Stimulated activated CD4-positive, alpha-beta T cell treated with anti-CD3 and anti-CD28 coated beads, Interleukin-2, amount 100 ng/mL, for 24 hours (primary cell): ENCODE data around the gene C1GALT1C1.
A peak's percentile ranks its signal among the peaks of the same experiment; 100 is the strongest.
"Not testable (repeated sequence)": the region's sequence is repeated elsewhere in the genome, so short reads cannot be mapped to it uniquely, and the experiment has no call there.

Source experiments
- DNase-seq, 2 donors: peaks; one replicate each; pipeline ENCODE4 v3.0.0-alpha.2; 2020

C1GALT1C1 gene

DNA sequence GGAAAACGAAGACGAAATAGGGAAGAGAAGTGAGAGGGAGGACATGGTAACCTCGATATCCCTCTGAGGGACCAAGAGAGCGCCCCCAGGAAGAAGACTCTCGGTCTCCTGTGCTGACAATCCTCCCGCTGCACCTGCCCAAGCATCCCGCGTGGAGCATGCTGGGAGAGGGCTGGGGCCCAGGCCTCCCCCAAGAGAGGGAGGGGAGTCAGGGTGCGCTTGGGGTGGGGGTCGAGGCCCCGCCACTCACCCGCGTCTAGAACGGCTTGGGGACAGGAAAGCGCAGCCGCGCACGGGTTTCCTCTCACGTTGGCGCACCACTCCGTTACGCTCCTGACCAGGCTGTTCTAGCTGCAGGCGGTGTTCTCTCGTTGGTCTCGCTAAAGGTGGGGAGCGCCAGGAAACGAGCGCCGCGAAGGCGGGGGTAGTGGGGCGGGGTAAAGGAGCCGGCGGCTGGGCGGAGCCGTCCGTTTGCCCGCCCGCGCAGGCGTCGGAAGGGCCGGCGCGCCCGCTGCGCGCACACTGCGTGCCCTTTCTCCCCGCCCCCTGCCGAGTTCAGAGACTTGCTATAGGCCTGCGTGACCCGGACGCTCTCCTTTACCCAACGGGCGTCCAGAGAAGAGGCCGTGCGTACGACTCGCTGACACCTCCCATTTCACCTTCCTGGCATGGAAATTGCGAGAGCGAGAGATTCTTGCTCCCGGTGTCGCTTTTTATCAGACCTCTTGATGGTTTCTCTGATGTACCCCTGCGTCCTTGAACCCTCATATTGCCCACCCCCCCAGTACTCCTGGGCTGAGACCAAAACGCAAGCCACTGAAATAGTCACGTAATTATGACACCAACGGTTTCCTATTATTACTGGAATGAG is at the start of gene C1GALT1C1:
Gene C1GALT1C1, minus strand, starts transcription at position 388 of the 871 bp plus-strand sequence. CDS start 2,888 bp downstream, outside the sequence.
- DNase-seq = peak; percentile 88 to 89

DNA sequence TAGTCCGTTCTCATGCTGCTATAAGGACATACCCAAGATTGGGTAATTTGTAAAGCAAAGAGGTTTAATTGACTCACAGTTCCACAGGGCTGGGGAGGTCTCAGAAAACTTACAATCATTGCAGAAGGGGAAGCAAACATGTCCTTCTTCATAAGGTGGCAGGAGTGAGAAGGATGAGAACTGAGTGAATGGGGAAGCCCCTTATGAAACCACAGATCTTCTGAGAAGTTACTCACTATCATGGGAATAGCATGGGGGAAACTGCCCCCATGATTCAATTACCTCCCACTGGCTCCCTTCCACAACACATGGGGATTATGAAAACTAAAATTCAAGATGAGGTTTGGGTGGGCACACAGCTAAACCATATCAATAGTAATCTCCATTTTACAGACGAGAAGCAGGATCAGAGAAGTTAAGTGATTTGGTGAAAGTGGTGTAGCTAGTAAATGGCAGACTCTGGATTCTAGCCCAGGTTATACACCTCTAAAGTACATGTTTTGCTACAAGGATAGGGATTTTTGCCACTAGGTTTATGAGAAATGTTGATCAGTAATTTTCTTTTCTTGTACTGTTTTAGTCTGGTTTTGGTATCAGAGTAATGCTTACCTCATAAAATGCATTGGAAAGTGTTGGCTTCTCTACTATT is 47.3 kb upstream of the C1GALT1C1 start:
- DNase-seq = no peak

DNA sequence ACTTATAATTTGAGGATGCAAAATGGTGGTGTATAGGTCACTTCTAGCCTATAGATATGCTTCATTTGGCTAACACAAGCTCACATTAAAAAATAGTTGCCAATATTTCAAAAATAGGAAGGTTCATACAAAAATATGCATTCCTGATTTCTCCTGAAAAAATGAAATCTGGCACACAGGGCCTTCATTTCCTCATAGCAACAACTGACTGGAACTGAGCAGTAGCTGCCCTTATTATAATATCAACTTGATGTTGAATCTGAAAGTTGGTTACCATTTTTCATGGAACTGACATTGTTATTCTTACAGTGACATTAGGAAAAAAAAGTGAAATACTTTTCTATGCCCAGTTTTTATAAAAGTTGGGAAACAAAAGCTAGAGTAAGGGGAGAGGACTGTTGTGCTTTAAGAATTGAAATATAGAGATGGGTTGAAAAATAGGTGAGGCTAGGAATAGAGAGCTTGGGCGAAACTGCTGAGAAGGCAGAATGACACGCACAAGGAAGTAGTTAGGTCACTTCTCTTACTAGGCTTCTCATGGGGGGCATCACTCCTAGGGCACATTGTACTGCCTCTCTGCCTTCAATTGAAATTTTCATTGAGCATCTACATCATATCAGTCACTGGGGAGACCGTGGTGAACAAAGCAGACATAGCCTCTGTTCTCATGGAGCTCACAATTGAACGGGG is 43.1 kb upstream of the C1GALT1C1 start:
- no peak for DNase-seq

DNA sequence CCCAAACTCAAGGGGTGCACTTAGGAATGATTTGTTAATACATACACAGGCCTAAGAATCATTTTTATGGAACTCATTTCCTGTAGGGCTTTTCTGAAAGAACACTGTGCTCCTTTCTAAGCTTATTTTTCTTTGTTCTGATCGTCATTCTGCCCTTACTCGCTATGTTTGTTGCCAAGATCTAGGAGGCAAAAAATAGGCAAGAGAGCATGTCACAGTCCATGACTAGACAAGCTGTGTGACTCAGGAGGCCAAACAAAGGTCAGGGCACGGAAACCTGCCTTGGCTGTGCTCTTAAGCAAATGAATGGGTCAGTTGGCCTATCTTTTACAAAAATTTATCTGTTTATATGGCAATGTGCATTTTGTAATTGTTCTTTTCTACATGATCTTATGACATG is 42.5 kb upstream of the C1GALT1C1 start:
- no peak for DNase-seq

DNA sequence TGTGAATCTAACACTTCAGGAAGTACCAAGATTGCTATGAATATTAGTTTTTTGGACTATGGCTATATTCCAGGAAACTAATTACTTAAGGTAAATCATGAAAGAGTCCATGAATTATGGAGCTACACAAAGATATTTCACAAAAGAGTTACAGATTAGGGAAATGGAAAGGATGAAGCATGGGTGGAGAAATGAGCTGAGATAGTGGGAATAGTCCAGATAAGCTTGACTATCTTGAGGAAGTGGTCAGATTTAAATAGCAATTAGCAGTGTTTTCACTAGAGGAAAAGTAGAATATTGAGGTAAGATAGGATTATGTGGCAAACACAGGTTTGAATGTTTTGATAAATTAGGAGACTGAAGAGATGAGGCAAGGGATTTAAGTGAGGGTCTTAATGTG is 42.1 kb upstream of the C1GALT1C1 start:
- DNase-seq = no peak

DNA sequence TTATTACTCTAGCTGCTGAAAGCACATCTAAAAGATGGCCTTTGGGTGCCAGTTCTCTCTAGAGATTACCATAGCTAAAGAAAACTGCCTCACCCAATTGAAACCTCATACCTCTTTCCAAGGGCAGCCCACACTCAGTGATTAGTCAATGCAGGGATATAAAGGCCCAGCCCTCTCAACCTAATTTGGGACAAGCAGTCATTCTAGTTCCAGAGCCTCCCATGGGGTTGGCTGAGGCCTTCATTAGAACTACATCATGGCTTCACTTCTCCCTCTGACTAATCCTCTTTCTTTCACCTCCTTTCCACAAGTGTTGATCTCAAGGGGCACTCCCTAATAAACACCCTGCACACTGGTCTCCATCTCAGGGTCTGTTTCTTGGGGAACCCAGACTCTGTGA is 38.5 kb upstream of the C1GALT1C1 start:
- no peak for DNase-seq

DNA sequence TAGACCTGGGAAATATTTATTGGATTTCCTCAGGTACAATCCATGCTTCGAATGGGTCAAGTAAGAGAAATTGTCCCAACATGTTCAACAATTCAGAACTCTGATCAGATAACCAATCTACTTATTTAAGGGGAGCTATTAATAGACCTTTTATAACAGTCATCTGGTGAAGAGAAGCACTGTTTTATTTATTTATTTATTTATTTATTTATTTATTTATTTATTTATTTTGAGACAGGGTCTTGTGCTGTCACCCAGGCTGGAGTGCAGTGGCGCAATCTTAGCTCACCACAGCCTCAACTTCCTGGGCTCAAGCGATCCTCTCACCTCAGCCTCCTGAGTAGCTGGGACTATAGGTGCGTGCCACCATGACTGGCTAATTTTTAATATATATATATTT is 34.7 kb upstream of the C1GALT1C1 start:
- DNase-seq = not testable (repeated sequence)

DNA sequence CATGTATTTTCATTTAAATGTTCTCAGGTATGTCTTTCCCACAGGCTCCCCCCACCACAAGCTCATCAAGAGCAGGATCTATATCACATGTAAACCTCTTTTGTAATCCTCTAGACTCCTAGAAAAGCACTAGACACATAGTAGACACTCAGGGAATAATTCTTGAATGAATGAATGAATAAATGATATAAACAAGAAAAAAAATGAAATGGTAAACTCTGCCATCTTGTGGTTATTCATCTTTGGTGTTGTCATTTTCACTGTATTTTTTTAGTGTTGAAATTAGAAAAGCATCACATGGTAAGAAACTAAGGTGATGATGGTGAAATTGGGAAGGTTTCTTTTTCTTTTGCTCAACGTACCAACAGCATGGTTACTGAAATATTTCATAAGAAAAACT is 34.2 kb upstream of the C1GALT1C1 start:
- no peak for DNase-seq

DNA sequence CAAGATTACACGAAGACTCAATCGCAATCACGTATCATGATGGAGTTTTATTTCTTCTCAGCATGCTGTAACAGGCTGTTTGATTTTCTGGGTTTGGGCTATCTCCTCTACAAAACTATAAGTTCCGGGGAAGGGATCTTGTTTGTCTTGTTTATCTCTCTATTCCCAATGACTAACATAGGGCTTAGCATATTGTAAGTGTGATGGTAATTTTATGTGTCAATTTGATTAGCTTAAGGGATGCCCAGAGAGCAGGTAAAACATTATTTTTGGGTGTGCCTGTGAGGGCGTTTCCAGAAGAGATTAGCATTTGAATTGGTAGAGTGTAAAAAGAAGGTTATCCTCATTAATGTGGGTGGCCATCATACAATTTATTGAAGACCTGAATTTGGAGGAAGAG is 32.8 kb upstream of the C1GALT1C1 start:
- DNase-seq = no peak

DNA sequence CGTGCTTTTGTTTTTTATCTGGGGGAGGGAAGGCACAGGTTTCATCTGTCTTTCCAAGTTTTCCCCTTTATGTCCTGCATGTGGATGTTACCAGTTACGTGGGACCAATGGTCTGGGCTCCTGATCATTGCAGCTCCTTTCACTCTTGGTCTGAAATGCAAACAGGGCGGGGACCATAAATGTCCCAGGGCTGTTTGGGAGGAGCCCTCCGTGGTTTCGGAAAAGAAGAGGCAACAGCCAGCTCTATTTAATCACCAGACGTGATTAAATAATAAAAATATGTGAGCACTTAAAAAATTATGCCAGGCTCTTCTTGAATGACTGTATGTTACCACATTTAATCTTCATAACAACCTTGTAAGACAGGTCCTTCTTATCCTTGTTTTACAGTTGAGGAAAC is 30.8 kb upstream of the C1GALT1C1 start:
- no peak for DNase-seq

DNA sequence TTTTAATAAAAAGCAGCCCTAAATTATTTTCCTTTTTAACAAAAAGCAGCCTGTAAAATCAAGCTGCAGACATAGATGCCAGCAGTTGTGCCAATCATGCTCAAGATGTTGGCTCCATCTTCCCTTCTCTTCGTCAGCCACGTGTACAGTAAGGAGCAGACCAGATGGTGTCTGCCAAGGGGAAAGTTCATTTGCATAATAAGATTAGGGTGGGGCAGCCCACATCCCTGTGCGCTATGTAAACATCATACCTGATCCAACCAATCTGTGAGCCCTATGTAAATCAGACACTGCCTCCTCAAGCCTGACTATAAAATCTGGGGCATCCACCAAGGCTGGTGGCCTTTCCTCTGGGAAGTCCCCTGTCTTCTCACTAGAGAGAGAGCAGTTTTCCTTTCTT is 23.1 kb upstream of the C1GALT1C1 start:
- no peak for DNase-seq

DNA sequence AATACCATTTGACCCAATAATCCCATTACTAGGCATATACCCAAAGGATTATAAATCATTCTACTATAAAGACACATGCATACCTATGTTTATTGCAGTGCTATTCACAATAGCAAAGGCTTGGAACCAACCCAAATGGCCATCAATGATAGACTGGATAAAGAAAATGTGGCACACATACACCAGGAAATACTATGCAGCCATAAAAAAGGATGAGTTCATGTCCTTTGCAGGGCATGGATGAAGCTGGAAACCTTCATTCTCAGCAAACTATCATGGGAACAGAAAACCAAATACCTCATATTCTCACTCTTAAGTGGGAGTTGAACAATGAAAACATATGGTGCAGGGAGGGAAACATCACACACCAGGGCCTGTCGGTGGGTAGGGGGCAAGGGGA is 22.4 kb upstream of the C1GALT1C1 start:
- not testable (repeated sequence) for DNase-seq

DNA sequence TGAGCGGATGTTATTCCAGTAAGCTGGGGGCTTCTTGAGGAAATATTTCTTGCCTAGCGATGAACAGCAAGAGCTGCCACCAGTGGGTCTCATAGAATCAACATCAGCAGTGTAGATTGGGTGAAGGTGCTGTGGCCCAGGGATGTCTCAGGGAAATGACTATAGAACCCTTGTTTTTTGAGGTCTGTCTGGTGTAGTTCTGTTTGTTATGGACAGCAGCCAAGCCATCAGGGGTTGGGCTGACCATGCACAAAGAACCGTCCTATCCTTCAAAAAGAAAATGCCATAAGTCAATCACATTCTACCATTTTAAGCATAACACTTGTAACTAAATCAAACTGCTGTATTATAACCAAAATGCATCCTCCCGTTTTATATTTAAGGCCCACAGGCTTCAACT is 17.3 kb upstream of the C1GALT1C1 start:
- DNase-seq = no peak

DNA sequence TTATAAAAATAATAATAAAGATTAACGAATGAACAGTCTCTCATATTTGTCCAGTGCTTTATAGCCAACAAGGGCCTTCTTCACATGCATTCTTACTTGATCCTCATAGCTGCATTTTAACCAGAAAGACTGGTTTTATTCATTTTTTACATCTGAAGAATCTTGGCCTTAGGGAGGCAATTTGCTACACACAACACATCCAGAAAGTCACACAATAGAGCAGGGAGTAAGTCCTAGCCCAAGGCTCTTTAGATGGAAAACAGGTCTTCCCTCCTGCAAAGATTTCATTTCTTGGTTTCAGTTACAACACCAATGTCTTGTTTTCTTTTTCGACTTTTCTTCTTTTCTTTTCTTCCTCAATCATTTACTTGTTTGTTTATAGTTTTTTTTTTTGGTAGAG is 13.0 kb upstream of the C1GALT1C1 start:
- DNase-seq = no peak

DNA sequence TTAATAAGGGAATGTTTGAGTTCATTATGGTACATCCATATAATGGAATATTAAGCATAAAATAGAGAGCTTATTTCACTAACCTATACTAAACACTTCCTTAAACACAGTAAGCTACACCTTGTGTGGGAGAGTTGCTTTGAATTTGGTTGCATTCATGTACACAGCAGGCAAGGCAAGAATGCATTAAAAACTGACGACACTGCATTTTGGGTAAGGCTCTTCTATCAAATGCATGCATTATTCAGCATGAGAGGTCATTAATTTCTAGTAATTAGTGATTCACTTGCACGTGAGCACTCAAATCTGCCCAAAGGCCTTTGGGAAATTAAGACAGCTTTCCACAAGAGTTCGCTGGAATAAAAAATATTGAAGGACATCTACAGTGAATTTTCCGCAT is 8.8 kb upstream of the C1GALT1C1 start:
- DNase-seq = no peak

DNA sequence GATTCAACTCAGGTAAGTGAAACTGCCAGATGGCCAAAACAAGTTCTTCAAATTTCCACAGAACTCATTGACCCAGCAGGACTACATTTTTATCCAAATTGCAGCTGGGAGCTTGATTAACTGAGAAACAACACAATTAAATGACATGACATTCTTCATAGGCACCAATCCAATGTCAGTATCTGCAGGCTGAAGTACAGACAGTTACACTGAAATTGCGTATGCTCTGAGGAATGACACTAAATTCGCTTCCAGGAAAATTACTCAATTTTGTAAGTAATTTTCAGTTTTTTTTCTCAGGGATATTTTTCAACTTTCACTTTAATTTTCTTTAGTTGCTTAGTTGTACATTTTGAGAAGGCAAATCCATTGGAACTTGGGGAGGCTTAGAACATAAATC is 4.5 kb downstream of the C1GALT1C1 start:
- no peak for DNase-seq

DNA sequence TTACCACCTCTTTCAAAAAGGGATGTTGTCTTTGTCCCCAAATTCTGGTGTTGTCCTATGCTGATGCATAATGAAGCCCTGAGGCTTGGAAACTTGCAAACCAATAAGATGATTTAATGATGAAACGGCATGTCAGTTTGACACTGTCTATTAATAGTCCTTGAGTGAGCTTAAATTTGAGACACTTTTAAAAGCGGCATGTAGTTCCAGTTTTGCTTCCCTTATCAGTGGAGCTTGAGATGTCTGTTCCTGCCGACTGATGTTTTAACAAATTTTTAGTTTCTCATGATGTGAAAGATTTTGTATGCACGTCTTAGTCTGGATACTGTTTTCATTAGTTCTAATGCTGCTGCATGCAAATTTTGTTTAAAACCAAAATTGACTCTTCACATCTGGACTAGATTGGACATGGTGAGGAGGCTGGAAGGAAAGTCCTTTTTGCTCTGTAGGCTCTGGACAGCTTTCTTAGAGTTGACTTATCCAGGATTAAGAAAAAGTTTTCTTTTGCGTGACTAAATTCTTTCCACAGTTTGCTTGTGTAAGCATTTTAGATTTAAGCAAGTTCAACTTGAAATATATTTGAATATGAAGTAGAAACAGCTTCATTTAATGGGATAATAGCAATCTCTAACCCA is 11.7 kb downstream of the C1GALT1C1 start:
- no peak for DNase-seq

DNA sequence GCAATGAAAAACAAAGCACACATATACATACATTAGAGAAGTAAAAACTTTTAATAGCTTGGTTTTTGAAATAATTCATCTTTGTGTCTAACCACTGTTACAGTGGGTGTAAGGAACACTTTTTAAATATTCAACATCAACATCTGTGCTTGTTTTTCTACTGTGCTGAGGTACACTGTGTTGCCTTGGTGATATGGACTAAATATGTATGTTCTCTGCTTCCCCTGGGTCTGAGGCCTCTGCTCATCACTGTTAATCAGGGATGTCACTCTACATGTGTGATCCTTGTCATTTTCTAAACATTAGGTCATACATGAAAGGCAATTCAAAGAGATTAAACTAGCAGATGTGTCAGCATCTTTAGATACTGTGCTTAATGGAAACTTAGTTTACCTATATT is 15.0 kb downstream of the C1GALT1C1 start:
- no peak for DNase-seq

DNA sequence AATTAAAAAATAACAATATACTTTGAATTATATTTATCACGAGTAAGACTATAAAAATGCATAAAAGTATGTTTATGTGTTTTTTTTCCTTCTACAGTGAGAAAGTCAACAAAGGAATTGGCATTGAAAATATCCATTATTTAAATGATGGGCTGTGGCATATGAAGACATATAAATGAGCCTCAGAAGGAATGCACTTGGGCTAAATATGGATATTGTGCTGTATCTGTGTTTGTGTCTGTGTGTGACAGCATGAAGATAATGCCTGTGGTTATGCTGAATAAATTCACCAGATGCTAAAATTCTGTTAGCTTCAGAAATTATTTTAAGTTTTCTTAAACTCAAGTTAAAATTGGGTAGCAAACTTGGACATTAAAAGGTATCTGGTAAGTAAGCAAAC is 17.8 kb downstream of the C1GALT1C1 start:
- no peak for DNase-seq

DNA sequence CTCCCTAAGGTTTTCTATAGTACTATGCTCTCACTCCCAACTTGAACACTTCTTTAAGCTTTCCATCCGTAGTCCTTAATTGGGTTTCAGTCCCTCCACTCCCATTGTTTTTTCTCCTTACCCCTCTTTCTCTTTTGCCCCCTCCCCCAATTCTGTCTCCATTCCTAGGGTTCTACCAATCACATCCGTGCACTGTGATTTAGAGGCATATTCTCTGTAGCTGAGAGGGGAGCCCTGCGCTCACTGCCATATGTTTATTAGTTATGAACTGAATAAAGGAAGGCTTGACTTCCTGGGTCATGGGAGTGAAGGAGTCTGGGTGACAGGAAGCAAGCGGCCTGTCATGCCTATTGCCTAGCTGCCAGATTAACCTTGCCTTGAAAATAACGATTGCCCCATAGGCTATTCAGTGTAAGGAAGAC is 25.5 kb downstream of the C1GALT1C1 start:
- peak; percentile 18 to 22 for DNase-seq

DNA sequence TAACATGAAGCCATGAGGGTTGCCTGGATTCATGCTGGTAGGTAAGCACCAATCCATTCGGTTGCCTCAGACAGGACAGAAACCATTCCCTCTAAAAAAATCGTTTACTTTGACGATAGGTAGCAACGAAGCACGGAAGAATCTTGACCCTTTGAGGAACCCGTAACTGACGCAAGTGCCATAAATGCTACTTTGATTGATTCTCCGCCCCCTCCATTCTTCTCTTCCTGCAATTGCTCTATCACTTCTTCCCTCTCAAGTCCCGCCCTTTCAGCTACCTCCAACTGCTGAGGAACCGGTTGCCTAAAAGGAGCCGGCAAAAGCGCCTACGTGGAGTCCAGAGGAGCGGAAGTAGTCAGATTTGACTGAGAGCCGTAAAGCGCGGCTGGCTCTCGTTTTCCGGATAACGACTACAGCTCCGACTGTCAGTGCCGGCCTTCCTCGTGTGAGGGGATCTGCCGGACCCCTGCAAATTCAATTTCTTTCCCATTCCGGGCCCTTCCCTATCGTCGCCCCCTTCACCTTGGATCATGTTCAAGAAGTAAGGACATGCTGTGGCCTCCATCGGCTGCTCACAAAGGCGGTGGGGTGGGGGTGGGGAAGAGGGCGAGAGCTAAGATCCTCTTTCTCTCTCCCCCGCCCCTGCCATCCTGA is 26.0 kb downstream of the C1GALT1C1 start, which contains the start of gene MCTS1:
Gene MCTS1, plus strand, starts transcription at position 395 of the 654 bp plus-strand sequence. Its CDS starts 136 bp downstream, at position 531.
- peak; percentile 74 to 77 for DNase-seq

DNA sequence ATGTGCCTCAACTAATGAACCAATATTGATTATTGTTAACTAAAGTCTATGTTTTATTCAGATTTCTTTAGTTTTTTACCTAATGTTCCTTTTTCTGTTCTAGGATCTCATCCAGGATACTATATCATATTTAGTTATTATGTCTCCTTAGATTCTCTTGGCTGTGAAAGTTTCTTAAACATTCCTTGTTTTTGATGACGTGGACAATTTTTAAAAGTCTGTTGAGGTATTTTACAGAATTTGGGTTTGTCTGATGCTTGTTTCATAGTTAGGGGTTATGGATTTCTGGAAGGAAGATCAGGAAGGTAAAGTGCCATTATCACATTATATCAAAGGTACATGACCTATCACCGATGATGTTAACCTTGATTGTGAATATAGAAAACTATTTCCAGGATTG is 44.2 kb downstream of the C1GALT1C1 start:
- DNase-seq = no peak
